CD14-positive monocyte (primary cell): ENCODE measurements around the gene LSM4. TPM values are rescaled to one million over a fixed set of nuclear protein-coding genes. Genes with fewer than 3 reads are reported as not detected.
A peak's percentile ranks its signal among the peaks of the same experiment; 100 is the strongest.

Experiments
- DNase-seq, 3 donors: peaks; one replicate each; pipeline ENCODE4 v3.0.0-alpha.2; 2011 to 2022
- H2AFZ ChIP-seq: 2 replicates; pipeline ENCODE4 v1.6.0; 2012; ENCODE audit warnings: mild to moderate bottlenecking, low read depth, low read length, inconsistent platforms; ENCODE audit not compliant: insufficient read depth, poor library complexity, severe bottlenecking
- H3K27ac ChIP-seq, 2 donors: 1 replicate in 1 of 2; 2 replicates in 1 of 2; pipeline ENCODE4 v1.5.1; 2012 to 2013; ENCODE audit warnings: low read length in 2 of 2, control low read depth in 1 of 2, inconsistent platforms in 1 of 2, low read depth in 1 of 2, mild to moderate bottlenecking in 1 of 2
- H3K27me3 ChIP-seq, 2 donors: one replicate each; pipeline versions ENCODE4 v1.6.0 to v1.6.1; 2011 to 2013; ENCODE audit warnings: low read length in 2 of 2; ENCODE audit not compliant: control insufficient read depth in 2 of 2, insufficient read depth in 2 of 2
- H3K36me3 ChIP-seq, 2 donors: replicated peaks in 1 of 2; 1 replicate in 1 of 2; 2 replicates in 1 of 2; pipeline versions ENCODE4 v1.5.1 to v1.6.1; 2012 to 2013; ENCODE audit warnings: low read length in 2 of 2, control low read depth in 1 of 2, inconsistent platforms in 1 of 2, mild to moderate bottlenecking in 1 of 2; ENCODE audit not compliant: insufficient read depth in 2 of 2, control insufficient read depth in 1 of 2
- H3K4me1 ChIP-seq, 2 donors: 1 replicate in 1 of 2; 2 replicates in 1 of 2; pipeline versions ENCODE4 v1.5.1 to v1.6.1; 2012 to 2013; ENCODE audit warnings: low read length in 2 of 2, control low read depth in 1 of 2, inconsistent platforms in 1 of 2, mild to moderate bottlenecking in 1 of 2, moderate library complexity in 1 of 2; ENCODE audit not compliant: insufficient read depth in 2 of 2, control insufficient read depth in 1 of 2
- H3K4me2 ChIP-seq: replicated peaks from 2 replicates; pipeline ENCODE3; 2012; ENCODE audit warnings: low read length, moderate library complexity, mild to moderate bottlenecking; ENCODE audit not compliant: poor library complexity, severe bottlenecking; ENCODE audit errors: extremely low read depth
- H3K4me3 ChIP-seq, 3 experiments: fragments of 200-600 bp in 1 of 3; sonication (generic) in 1 of 3; replicated peaks in 1 of 3; 1 replicate in 2 of 3; 2 replicates in 1 of 3; pipeline ENCODE4 v1.5.1; 2011 to 2013; ENCODE audit warnings: low read length in 3 of 3, mild to moderate bottlenecking in 3 of 3, control low read depth in 2 of 3, low read depth in 2 of 3, inconsistent platforms in 1 of 3, moderate library complexity in 1 of 3
- H3K79me2 ChIP-seq: 2 replicates; pipeline ENCODE4 v1.6.0; 2012; ENCODE audit warnings: mild to moderate bottlenecking, control low read depth, inconsistent platforms, low read length, moderate library complexity; ENCODE audit not compliant: insufficient read depth
- H3K9ac ChIP-seq: 2 replicates; pipeline ENCODE4 v1.6.0; 2017; ENCODE audit warnings: low read length, mild to moderate bottlenecking; ENCODE audit not compliant: insufficient read depth, poor library complexity, severe bottlenecking
- H3K9me3 ChIP-seq, 2 donors: replicated peaks in 1 of 2; 1 replicate in 1 of 2; 2 replicates in 1 of 2; pipeline versions ENCODE4 v1.5.1 to v1.6.1; 2012 to 2013; ENCODE audit warnings: low read length in 2 of 2, control low read depth in 1 of 2; ENCODE audit not compliant: control insufficient read depth in 1 of 2, insufficient read depth in 1 of 2
- H4K20me1 ChIP-seq: 2 replicates; pipeline ENCODE4 v1.6.0; 2012; ENCODE audit warnings: mild to moderate bottlenecking, low read length, control low read depth, moderate library complexity; ENCODE audit not compliant: insufficient read depth
- H3K27ac Mint-ChIP-seq, 7 donors: one replicate each; pipeline ENCODE4 v1.8.0; 2020; ENCODE audit warnings: mild to moderate bottlenecking in 7 of 7, mixed read lengths in 7 of 7, moderate library complexity in 6 of 7, inconsistent platforms in 2 of 7
- H3K27me3 Mint-ChIP-seq, 3 donors: one replicate each; pipeline ENCODE4 v1.8.0; 2021 to 2022; ENCODE audit warnings: low read depth in 3 of 3, mild to moderate bottlenecking in 3 of 3, mixed read lengths in 3 of 3, moderate library complexity in 3 of 3, inconsistent platforms in 1 of 3
- H3K36me3 Mint-ChIP-seq, 2 donors: one replicate each; pipeline ENCODE4 v1.8.0; 2020; ENCODE audit warnings: mixed read lengths in 2 of 2, inconsistent platforms in 1 of 2, mild to moderate bottlenecking in 1 of 2
- H3K4me1 Mint-ChIP-seq: one replicate; pipeline ENCODE4 v1.8.0; 2020; ENCODE audit warnings: mild to moderate bottlenecking, mixed read lengths
- H3K4me3 Mint-ChIP-seq, 2 donors: one replicate each; pipeline ENCODE4 v1.8.0; 2020; ENCODE audit warnings: mild to moderate bottlenecking in 2 of 2, mixed read lengths in 2 of 2, moderate library complexity in 1 of 2
- H3K9me3 Mint-ChIP-seq, 7 donors: one replicate each; pipeline ENCODE4 v1.8.0; 2020 to 2022; ENCODE audit warnings: mixed read lengths in 7 of 7, mild to moderate bottlenecking in 6 of 7, moderate library complexity in 6 of 7, inconsistent platforms in 2 of 7
- WGBS: methylation state at CpG from one replicate; pipeline ENCODE4 v1.1.5; 2013; ENCODE audit warnings: missing lambda C conversion rate; ENCODE audit not compliant: insufficient coverage; 5-methylcytosine and 5-hydroxymethylcytosine counted together
- intact Hi-C, 2 donors: fragments of 100-400 bp; cut with micrococcal nuclease; formaldehyde crosslinking; loops; one replicate each; pipeline versions ENCODE4 v1.15.0 to v1.15.1; 2023
- polyA plus RNA-seq, 3 donors: library from polyadenylated mRNA; depleted of rRNA in 1 of 3; unstranded in 2 of 3; stranded (reverse) in 1 of 3; fragments of 300-500 nt in 2 of 3; fragments of >200 nt in 1 of 3; fragmentation: Illumina TruSeq in 2 of 3; gene quantifications; 1 replicate in 2 of 3; 2 replicates in 1 of 3; pipeline ENCODE4 v1.2.3, GENCODE V29; 2012 to 2021
- TF ChIP-seq, protein P1 (sequence below): fragments of 200-600 bp; IDR thresholded peaks from one replicate; pipeline ENCODE4 v1.8.0; 2022; ENCODE audit warnings: antibody characterized with exemption, mild to moderate bottlenecking

LSM4 gene
- polyA plus RNA-seq, 3 donors: 66.5 to 143 (median 97.0) TPM

DNA sequence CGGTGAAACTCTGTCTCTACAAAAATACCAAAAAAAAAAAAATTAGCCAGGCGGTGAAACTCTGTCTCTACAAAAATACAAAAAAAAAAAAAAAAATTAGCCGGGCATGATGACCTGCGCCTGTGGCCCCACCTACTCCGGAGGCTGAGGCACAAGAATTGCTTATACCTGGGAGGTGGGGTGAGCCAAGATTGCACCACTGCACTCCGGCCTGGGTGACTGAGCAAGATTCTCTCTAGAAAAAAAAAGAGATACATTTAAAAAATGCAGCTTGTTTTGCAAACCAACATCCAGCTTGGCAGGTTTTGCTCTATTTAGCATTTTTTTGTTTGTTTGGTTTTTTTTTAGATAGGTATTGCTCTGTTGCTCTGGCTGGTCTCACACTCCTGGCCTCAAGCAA lies 10.8 kb upstream of the LSM4 start:
- Mint-ChIP-seq H3K4me1 (peaks cover 21% of the 10 kb centered on the region), H3K9me3 (peaks cover 0 to 3% (median 0%) of the 10 kb centered on the region in 7 donors), H3K27me3 (peaks cover 2 to 12% (median 2%) of the 10 kb centered on the region in 3 donors), H3K4me3 (no peak overlapping the region), H3K27ac (no peak overlapping the region), H3K36me3 (no peaks in the 10 kb centered on the region)
- Histone ChIP-seq H2AFZ (no peak overlapping the region), H3K9me3 (no peaks in the 10 kb centered on the region), H3K36me3 (no peaks in the 10 kb centered on the region), H3K4me2 (no peak overlapping the region), H3K79me2 (no peaks in the 10 kb centered on the region), H4K20me1 (no peaks in the 10 kb centered on the region), H3K27me3 (no peaks in the 10 kb centered on the region), H3K27ac (no peak overlapping the region), H3K4me3 (no peak overlapping the region), H3K4me1 (peaks cover 19 to 23% of the 10 kb centered on the region in 2 donors), H3K9ac (no peak overlapping the region)
- no CpG with 5 or more reads among the region's 6 CpGs for WGBS
- intact Hi-C loops: no loop called here
- no peak for DNase-seq
- TF ChIP-seq, protein P1, sequence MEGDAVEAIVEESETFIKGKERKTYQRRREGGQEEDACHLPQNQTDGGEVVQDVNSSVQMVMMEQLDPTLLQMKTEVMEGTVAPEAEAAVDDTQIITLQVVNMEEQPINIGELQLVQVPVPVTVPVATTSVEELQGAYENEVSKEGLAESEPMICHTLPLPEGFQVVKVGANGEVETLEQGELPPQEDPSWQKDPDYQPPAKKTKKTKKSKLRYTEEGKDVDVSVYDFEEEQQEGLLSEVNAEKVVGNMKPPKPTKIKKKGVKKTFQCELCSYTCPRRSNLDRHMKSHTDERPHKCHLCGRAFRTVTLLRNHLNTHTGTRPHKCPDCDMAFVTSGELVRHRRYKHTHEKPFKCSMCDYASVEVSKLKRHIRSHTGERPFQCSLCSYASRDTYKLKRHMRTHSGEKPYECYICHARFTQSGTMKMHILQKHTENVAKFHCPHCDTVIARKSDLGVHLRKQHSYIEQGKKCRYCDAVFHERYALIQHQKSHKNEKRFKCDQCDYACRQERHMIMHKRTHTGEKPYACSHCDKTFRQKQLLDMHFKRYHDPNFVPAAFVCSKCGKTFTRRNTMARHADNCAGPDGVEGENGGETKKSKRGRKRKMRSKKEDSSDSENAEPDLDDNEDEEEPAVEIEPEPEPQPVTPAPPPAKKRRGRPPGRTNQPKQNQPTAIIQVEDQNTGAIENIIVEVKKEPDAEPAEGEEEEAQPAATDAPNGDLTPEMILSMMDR: no peak

DNA sequence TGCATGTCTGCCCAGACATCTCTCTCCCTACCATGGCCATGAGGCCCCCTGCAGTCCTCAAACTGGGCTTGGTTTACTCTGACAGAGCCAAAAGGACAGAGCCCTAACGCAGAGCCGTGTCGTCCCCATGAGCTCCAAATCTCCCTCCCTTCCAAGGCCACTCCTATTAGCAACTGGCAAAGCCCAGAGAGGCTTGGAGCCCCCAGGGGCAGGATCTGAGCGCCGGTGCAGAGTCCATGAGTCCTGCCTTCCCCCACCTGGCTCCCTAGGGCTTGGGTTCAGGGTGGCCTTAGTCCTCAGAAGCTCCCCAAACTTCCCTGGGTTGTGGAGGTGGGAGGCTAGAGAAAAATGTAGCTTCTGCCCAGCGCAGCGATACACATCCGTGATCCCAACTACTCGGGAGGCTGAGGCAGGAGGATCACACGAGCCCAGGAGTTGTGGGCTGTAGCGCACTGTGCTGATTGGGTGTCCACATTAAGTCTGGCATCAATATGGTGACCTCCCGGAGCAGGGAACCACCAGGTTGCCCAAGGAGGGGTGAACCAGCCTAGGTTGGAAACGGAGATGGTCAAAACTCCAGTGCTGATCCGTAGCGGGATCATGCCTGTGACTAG lies 10.1 kb upstream of the LSM4 start:
- no peak overlapping the region for H3K4me3 ChIP-seq
- H3K9me3 ChIP-seq: no peaks in the 10 kb centered on the region
- TF ChIP-seq, protein P1: no peak
- Mint-ChIP-seq H3K4me1 (peaks cover 22% of the 10 kb centered on the region), H3K4me3 (no peak overlapping the region), H3K27me3 (peaks cover 2 to 10% (median 2%) of the 10 kb centered on the region in 3 donors), H3K36me3 (no peaks in the 10 kb centered on the region), H3K9me3 (peaks cover 0 to 3% (median 0%) of the 10 kb centered on the region in 7 donors), H3K27ac (no peak overlapping the region)
- intact Hi-C loops: no loop called here
- H3K9ac ChIP-seq: no peak overlapping the region
- DNase-seq: peak in 1 of 3 donors; percentile 0
- no peaks in the 10 kb centered on the region for H3K36me3 ChIP-seq
- no peaks in the 10 kb centered on the region for H3K79me2 ChIP-seq
- H3K4me1 ChIP-seq: peaks cover 25 to 28% of the 10 kb centered on the region in 2 donors
- H3K4me2 ChIP-seq: no peak overlapping the region
- H3K27ac ChIP-seq: no peak overlapping the region
- no peaks in the 10 kb centered on the region for H3K27me3 ChIP-seq
- 92% methylated on average over 13 of the region's 15 CpGs for WGBS
- H4K20me1 ChIP-seq: no peaks in the 10 kb centered on the region
- no peak overlapping the region for H2AFZ ChIP-seq
